NT2/D1 (cell line): ENCODE measurements around the gene ESD.

Experiments used
- SUZ12 ChIP-seq: IDR thresholded peaks from 2 replicates; pipeline ENCODE4 v1.6.1; 2011; ENCODE audit not compliant: insufficient read length, insufficient read depth; ENCODE audit errors: extremely low read depth
- YY1 ChIP-seq: IDR thresholded peaks from 2 replicates; pipeline ENCODE4 v1.6.1; 2011; ENCODE audit not compliant: insufficient read length, insufficient read depth
- ZNF274 ChIP-seq: IDR thresholded peaks from 2 replicates; pipeline ENCODE4 v1.6.1; 2011; ENCODE audit warnings: mild to moderate bottlenecking, low read depth, low read length

DNA sequence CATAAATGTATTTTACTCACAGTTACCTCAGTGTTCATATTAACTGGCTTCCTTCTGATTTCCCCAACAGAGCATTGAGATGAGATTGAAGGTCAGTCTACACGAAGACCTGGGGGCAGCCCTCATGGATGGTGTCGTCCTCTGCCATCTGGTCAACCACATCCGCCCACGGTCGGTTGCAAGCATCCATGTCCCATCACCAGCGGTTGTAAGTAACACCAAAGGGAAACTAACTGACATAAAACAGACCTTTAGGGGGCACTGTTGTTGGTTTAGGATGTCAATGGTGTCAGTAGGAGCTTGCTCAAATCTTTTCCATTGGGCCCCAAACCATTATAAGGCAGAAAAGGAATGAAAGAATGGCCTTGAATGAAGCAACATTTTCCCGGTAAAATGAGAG lies 68.2 kb downstream of the ESD start:
- TF ChIP-seq ZNF274 (no peak), YY1 (no peak), SUZ12 (no peak)
